RWPE1 (cell line): ENCODE results near the gene CFTR.

Source experiments
- CTCF ChIA-PET: fragments of 350-600 bp; sonication (Branson Sonifier 250); formaldehyde crosslinking; extraction: SDS; loops from one replicate; lab custom pipeline; 2021; lab: Yijun Ruan, JAX
- POLR2A ChIA-PET: fragments of 400-600 bp; formaldehyde crosslinking; extraction: SDS; loops from one replicate; lab custom pipeline; 2020; ENCODE audit warnings: antibody characterized with exemption; ENCODE audit not compliant: low non-redundant PET; lab: Yijun Ruan, JAX
- DNase-seq: peaks from one replicate; pipeline ENCODE4 v3.0.0; 2012; ENCODE audit warnings: low spot score
- H3K27ac ChIP-seq: fragments of 450-650 bp; 2 replicates; pipeline ENCODE4 v1.5.1; 2017
- CTCF ChIP-seq: fragments of 450-650 bp; conservative IDR thresholded peaks from 2 replicates; pipeline ENCODE4 v1.5.1; 2017; ENCODE audit warnings: low read depth, mild to moderate bottlenecking

CFTR gene

GRCh38 chr7:117603627-117604026, 123.8 kb downstream of the CFTR start:
- no peak overlapping the region for H3K27ac ChIP-seq
- CTCF ChIA-PET: no interaction called here
- POLR2A ChIA-PET: no interaction called here
- DNase-seq: no peak
- TF ChIP-seq CTCF: no peak

GRCh38 chr7:117605712-117606111, 125.9 kb downstream of the CFTR start:
- ChIA-PET POLR2A (no interaction called here), CTCF (no interaction called here)
- no peak for TF ChIP-seq CTCF
- no peak for DNase-seq
- H3K27ac ChIP-seq: no peak overlapping the region

GRCh38 chr7:117606132-117606531, 126.3 kb downstream of the CFTR start:
- no peak for DNase-seq
- ChIA-PET CTCF (no interaction called here), POLR2A (no interaction called here)
- H3K27ac ChIP-seq: no peak overlapping the region
- no peak for TF ChIP-seq CTCF

- TF ChIP-seq CTCF: no peak
- POLR2A ChIA-PET: no interaction called here
Observed at GRCh38 chr7:117610396-117610795, 130.6 kb downstream of the CFTR start.

GRCh38 chr7:117612637-117613036, 132.8 kb downstream of the CFTR start:
- no peak for DNase-seq
- POLR2A ChIA-PET: no interaction called here
- CTCF ChIA-PET: no interaction called here
- no peak overlapping the region for H3K27ac ChIP-seq
- no peak for TF ChIP-seq CTCF

More at GRCh38 chr7:117610396-117610795, 130.6 kb downstream of the CFTR start:
- no peak overlapping the region for H3K27ac ChIP-seq
- DNase-seq: no peak
- CTCF ChIA-PET: no interaction called here

- ChIA-PET POLR2A (no interaction called here), CTCF (no interaction called here)
- TF ChIP-seq CTCF: no peak
- no peak for DNase-seq
- H3K27ac ChIP-seq: no peak overlapping the region
Observed at GRCh38 chr7:117616694-117617093, 136.9 kb downstream of the CFTR start.

- no peak for TF ChIP-seq CTCF
- DNase-seq: no peak
- POLR2A ChIA-PET: no interaction called here
- CTCF ChIA-PET: no interaction called here
- H3K27ac ChIP-seq: no peak overlapping the region
Observed at GRCh38 chr7:117619681-117620080, 139.9 kb downstream of the CFTR start.
